ENCODE measurements around the gene EGLN3. TPM values are rescaled to one million over a fixed set of nuclear protein-coding genes. Genes with fewer than 3 reads are reported as not detected.

Gene EGLN3
- total and polyA plus RNA-seq, 2 of the 13 experiments (the other 11 are each of a cell fraction or from before 2014, with no cell fraction given), result 0.18 to 27.3 TPM

- peak; percentile 69; the same call in 1 of the 2 replicates for TF ChIP-seq IKZF5 (CRISPR knock-in tag; IDR thresholded peaks at IDR 0.05)
- peak; percentile 69; the same call in 1 of the 2 replicates for TF ChIP-seq ZNF224 (CRISPR knock-in tag; IDR thresholded peaks at IDR 0.05)
- no peak for TF ChIP-seq REL (CRISPR knock-in tag; conservative IDR thresholded peaks at IDR 0.05)
- TF ChIP-seq AGO2 (optimal IDR thresholded peaks at IDR 0.05; ENCODE audit: low read depth, low read length), result no peak
- TF ChIP-seq, protein P1, sequence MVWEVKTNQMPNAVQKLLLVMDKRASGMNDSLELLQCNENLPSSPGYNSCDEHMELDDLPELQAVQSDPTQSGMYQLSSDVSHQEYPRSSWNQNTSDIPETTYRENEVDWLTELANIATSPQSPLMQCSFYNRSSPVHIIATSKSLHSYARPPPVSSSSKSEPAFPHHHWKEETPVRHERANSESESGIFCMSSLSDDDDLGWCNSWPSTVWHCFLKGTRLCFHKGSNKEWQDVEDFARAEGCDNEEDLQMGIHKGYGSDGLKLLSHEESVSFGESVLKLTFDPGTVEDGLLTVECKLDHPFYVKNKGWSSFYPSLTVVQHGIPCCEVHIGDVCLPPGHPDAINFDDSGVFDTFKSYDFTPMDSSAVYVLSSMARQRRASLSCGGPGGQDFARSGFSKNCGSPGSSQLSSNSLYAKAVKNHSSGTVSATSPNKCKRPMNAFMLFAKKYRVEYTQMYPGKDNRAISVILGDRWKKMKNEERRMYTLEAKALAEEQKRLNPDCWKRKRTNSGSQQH (CRISPR knock-in tag; IDR thresholded peaks at IDR 0.05; ENCODE audit: low read depth), result peak; percentile 83; the same call in 1 of the 2 replicates
- no peak for TF ChIP-seq ZNF136 (CRISPR knock-in tag; IDR thresholded peaks at IDR 0.05; ENCODE audit: low read depth)
- TF ChIP-seq ZFP82 (CRISPR knock-in tag; IDR thresholded peaks at IDR 0.05; ENCODE audit: borderline replicate concordance), result no peak
- no peak for TF ChIP-seq ZNF264 (CRISPR knock-in tag; IDR thresholded peaks at IDR 0.05)
- no peak for TF ChIP-seq REPIN1 (CRISPR knock-in tag; IDR thresholded peaks at IDR 0.05; ENCODE audit: borderline replicate concordance, low read depth)
- TF ChIP-seq ZNF644 (CRISPR knock-in tag; IDR thresholded peaks at IDR 0.05; ENCODE audit: low read depth), result no peak
- TF ChIP-seq ELF4 (CRISPR knock-in tag; IDR thresholded peaks at IDR 0.05; ENCODE audit: borderline replicate concordance), result no peak
- no peak for TF ChIP-seq ZNF558 (CRISPR knock-in tag; IDR thresholded peaks at IDR 0.05; ENCODE audit: borderline replicate concordance)
- TF ChIP-seq ZNF891 (CRISPR knock-in tag; IDR thresholded peaks at IDR 0.05), result 0 out of 2 replicates have a peak, but pooled peaks have one; percentile 75
- no peak for TF ChIP-seq NFKB2 (CRISPR knock-in tag; IDR thresholded peaks at IDR 0.05; ENCODE audit: borderline replicate concordance)
- TF ChIP-seq NONO (IDR thresholded peaks at IDR 0.05), result no peak
- no peak for TF ChIP-seq NONO (CRISPR knock-in tag; conservative IDR thresholded peaks at IDR 0.05)
- TF ChIP-seq HES4 (CRISPR knock-in tag; IDR thresholded peaks at IDR 0.05; ENCODE audit: borderline replicate concordance), result no peak
- TF ChIP-seq CREB1 (IDR thresholded peaks at IDR 0.05), result no peak
- no peak for TF ChIP-seq CREB1 (CRISPR knock-in tag; IDR thresholded peaks at IDR 0.05)
- TF ChIP-seq PBX2 (CRISPR knock-in tag; IDR thresholded peaks at IDR 0.05), result peak; percentile 88
- TF ChIP-seq HMGA1 (CRISPR knock-in tag; conservative IDR thresholded peaks at IDR 0.05), result no peak
- no peak for TF ChIP-seq ZNF101 (CRISPR knock-in tag; IDR thresholded peaks at IDR 0.05; ENCODE audit: borderline replicate concordance, low read depth)
- TF ChIP-seq KMT2A (CRISPR knock-in tag; IDR thresholded peaks at IDR 0.05), result no peak
- no peak for TF ChIP-seq HOXA9 (CRISPR knock-in tag; IDR thresholded peaks at IDR 0.05; ENCODE audit: borderline replicate concordance)
These were observed 12.5 kb downstream of the EGLN3 start (continued) for GRCh38 chr14:33938131-33938949.
